Panc1 (cell line): ENCODE data around the gene SGCA.

ENCODE experiments used
- POLR2AphosphoS5 ChIP-seq: IDR thresholded peaks from 2 replicates; pipeline ENCODE4 v1.6.1; 2012; ENCODE audit warnings: mild to moderate bottlenecking, low read depth, low read length, moderate library complexity
- SIN3A ChIP-seq: IDR thresholded peaks from 2 replicates; pipeline ENCODE4 v1.6.1; 2012; ENCODE audit warnings: low read depth, mild to moderate bottlenecking, low read length, moderate library complexity, borderline replicate concordance; ENCODE audit not compliant: insufficient read depth
- TCF7L2 ChIP-seq: IDR thresholded peaks from 2 replicates; pipeline ENCODE4 v1.6.1; 2011; ENCODE audit warnings: mild to moderate bottlenecking, low read depth, low read length, inconsistent platforms
- TF ChIP-seq, protein P1 (sequence below): fragments of 450-650 bp; IDR thresholded peaks from 2 replicates; pipeline ENCODE4 v1.5.1; 2017; ENCODE audit warnings: mild to moderate bottlenecking
- TF ChIP-seq, protein P2 (sequence below), 2 experiments: IDR thresholded peaks; 2 replicates each; pipeline ENCODE4 v1.6.1; 2011 to 2012; ENCODE audit warnings: low read depth in 2 of 2, control low read depth in 1 of 2, low read length in 1 of 2, mild to moderate bottlenecking in 1 of 2, moderate library complexity in 1 of 2; ENCODE audit not compliant: insufficient read depth in 1 of 2

DNA sequence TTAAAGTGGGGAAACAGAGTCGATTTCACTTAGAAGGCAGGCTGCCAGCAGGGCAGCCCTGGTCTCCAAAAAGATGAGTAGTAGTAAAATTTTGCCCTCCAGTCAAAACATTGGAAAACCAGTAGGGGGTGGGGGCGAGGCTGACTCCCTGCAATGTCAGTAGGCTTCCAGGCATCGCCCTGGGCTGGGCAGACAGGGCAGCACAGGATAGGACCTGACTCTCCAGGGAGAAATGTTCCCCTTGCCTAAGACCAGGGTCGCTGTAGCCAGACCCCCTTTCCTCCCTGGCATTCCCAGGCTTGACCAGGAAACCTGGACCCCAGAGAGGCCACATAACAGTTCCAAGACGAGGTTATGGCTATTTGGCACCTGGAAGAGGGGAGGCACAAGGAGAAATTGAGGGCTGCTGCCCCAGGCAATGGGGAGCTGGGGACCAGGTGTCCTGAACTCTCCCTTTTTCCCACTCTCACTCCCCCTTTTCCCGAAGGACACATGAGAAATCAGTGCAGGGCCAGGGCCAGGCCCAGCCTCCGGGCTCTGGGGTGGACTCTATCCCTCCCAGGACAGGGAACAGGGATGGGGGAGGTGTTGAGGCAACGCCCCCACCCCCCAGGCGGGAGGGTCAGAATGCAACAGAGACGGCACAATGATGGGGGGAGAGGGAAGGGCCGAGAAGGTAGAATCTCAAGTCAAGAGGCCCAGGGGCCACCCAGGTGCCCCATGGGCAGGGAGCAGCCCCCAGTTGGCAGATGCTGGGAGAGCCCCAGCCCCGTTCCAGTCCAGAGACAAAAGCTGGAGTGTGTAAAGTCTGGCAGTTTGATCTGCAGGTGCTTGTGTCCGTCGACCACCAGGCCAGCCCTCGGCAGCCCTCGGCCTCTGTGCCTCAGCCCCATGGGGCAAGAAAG, 31.3 kb upstream of the SGCA start:
- TF ChIP-seq, protein P1, sequence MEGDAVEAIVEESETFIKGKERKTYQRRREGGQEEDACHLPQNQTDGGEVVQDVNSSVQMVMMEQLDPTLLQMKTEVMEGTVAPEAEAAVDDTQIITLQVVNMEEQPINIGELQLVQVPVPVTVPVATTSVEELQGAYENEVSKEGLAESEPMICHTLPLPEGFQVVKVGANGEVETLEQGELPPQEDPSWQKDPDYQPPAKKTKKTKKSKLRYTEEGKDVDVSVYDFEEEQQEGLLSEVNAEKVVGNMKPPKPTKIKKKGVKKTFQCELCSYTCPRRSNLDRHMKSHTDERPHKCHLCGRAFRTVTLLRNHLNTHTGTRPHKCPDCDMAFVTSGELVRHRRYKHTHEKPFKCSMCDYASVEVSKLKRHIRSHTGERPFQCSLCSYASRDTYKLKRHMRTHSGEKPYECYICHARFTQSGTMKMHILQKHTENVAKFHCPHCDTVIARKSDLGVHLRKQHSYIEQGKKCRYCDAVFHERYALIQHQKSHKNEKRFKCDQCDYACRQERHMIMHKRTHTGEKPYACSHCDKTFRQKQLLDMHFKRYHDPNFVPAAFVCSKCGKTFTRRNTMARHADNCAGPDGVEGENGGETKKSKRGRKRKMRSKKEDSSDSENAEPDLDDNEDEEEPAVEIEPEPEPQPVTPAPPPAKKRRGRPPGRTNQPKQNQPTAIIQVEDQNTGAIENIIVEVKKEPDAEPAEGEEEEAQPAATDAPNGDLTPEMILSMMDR = no peak
- TF ChIP-seq POLR2AphosphoS5 = no peak
- TF ChIP-seq, protein P2, sequence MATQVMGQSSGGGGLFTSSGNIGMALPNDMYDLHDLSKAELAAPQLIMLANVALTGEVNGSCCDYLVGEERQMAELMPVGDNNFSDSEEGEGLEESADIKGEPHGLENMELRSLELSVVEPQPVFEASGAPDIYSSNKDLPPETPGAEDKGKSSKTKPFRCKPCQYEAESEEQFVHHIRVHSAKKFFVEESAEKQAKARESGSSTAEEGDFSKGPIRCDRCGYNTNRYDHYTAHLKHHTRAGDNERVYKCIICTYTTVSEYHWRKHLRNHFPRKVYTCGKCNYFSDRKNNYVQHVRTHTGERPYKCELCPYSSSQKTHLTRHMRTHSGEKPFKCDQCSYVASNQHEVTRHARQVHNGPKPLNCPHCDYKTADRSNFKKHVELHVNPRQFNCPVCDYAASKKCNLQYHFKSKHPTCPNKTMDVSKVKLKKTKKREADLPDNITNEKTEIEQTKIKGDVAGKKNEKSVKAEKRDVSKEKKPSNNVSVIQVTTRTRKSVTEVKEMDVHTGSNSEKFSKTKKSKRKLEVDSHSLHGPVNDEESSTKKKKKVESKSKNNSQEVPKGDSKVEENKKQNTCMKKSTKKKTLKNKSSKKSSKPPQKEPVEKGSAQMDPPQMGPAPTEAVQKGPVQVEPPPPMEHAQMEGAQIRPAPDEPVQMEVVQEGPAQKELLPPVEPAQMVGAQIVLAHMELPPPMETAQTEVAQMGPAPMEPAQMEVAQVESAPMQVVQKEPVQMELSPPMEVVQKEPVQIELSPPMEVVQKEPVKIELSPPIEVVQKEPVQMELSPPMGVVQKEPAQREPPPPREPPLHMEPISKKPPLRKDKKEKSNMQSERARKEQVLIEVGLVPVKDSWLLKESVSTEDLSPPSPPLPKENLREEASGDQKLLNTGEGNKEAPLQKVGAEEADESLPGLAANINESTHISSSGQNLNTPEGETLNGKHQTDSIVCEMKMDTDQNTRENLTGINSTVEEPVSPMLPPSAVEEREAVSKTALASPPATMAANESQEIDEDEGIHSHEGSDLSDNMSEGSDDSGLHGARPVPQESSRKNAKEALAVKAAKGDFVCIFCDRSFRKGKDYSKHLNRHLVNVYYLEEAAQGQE (IDR thresholded peaks at IDR 0.05; ENCODE audit: insufficient read depth in 1 of 2, low read depth in 2 of 2, low read length in 1 of 2) = no peak
- TF ChIP-seq TCF7L2 = no peak
- no peak for TF ChIP-seq SIN3A
